ENCODE data around the gene PRDM12. TPM values are rescaled to one million over a fixed set of nuclear protein-coding genes. Genes with fewer than 3 reads are reported as not detected.

PRDM12 gene
- polyA plus RNA-seq, 1 donor (not counting 4 experiments of a cell fraction or from before 2014, with no cell fraction given) = not detected

DNA sequence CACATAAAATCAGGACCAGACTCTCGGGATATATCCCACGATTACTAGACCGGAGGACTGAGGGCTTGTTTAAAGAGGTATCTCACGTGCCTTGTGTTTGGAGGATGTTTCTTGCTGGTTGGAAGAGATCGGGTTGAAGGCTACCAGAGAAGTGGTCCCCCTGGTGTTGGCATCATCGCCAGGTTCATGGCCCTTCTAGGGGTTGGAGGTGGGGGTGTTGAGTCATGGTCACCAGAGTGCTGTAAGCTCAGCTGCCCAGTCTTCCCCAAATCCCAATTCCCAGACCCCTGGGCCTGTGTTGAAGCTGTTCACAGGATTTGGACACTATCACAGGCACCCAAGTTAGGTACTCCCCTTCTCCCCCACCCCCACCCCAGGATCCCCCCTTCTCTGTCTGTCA is 29.1 kb upstream of the PRDM12 start:
- H3K36me3 ChIP-seq (ENCODE audit: control insufficient read depth in 2 of 2, extremely low read depth in 1 of 2, insufficient read depth in 2 of 2, low read length in 2 of 2) = peaks cover 28 to 29% of the 10 kb centered on the region in 2 experiments

DNA sequence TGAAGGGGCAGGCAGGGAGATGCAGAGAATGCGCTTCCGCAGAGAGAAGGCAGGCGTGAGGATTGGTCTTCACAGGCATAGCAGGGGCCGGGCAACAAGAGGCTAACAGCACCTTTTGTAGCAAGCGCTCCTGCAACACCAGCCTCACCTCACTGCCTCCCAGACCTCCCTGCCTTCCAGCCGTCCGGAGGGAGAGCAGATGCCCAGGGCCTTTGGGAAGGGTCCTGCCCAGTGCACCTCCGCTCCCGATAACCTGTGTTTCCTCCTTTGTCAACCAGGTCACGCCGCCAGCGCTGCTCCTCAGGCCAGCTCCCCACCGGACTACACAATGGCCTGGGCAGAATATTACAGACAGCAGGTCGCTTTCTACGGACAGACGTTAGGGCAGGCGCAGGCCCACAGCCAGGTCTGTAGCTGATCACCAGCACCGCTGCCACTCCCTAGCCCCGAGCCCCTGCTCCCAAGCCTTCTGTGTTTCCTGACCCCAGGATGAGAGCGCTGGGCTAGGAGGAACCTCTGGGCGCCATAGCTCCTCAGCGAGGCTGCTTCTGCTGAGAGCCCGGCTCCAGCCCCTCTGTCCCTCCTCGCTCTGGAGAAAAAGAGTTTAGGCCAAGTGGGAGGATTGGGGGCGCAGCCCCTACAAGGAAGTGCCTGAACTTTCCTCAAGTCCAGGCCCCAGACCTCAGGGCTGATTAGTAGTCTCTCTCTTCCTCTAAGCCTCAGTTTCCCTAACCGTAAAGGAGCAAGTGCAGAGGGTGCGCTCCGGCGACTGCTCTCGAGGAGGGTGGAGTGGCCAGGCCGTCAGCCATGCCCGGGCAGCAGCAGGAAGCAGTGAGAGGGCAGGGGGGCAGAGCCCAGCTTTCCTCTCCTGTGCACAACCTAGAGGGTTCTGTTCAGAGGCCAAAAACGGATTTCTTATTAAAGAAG is 28.4 kb upstream of the PRDM12 start:
- no peaks in the 10 kb centered on the region for H3K79me2 ChIP-seq (ENCODE audit: control insufficient read depth, insufficient read depth, low read length)
- no peaks in the 10 kb centered on the region for H3K4me1 ChIP-seq (ENCODE audit: control insufficient read depth, extremely low read depth, insufficient read depth, low read length)
- H3K9me1 ChIP-seq (ENCODE audit: control insufficient read depth, extremely low read depth, insufficient read depth, low read length) = no peaks in the 10 kb centered on the region
- H3K27ac ChIP-seq (ENCODE audit: control insufficient read depth, insufficient read depth, low read length) = no peak overlapping the region
- H3K36me3 ChIP-seq (ENCODE audit: control insufficient read depth in 2 of 2, extremely low read depth in 1 of 2, insufficient read depth in 2 of 2, low read length in 2 of 2) = peaks cover 24 to 26% of the 10 kb centered on the region in 2 experiments
- DNase-seq (ENCODE audit: low read depth, low spot score) (no peak), FAIRE-seq (no peak)
- dilution Hi-C loops (cut with MboI; ENCODE audit: extremely low pct_ligation_motif_present, low sequenced_read_pairs) = no loop called here
- no peak for TF ChIP-seq EZH2 (IDR thresholded peaks at IDR 0.05; ENCODE audit: low read length)
- TF ChIP-seq, protein P1, sequence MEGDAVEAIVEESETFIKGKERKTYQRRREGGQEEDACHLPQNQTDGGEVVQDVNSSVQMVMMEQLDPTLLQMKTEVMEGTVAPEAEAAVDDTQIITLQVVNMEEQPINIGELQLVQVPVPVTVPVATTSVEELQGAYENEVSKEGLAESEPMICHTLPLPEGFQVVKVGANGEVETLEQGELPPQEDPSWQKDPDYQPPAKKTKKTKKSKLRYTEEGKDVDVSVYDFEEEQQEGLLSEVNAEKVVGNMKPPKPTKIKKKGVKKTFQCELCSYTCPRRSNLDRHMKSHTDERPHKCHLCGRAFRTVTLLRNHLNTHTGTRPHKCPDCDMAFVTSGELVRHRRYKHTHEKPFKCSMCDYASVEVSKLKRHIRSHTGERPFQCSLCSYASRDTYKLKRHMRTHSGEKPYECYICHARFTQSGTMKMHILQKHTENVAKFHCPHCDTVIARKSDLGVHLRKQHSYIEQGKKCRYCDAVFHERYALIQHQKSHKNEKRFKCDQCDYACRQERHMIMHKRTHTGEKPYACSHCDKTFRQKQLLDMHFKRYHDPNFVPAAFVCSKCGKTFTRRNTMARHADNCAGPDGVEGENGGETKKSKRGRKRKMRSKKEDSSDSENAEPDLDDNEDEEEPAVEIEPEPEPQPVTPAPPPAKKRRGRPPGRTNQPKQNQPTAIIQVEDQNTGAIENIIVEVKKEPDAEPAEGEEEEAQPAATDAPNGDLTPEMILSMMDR (optimal IDR thresholded peaks at IDR 0.05 in 1 of 3, IDR thresholded peaks at IDR 0.05 in 1 of 3, conservative IDR thresholded peaks at IDR 0.05 in 1 of 3; ENCODE audit: extremely low read depth in 1 of 3, insufficient read depth in 2 of 3, low read length in 3 of 3) = no peak
- no peaks in the 10 kb centered on the region for H3K27me3 ChIP-seq (ENCODE audit: control insufficient read depth, extremely low read depth, insufficient read depth, low read length)
- no peaks in the 10 kb centered on the region for H3K9me3 ChIP-seq (ENCODE audit: control insufficient read depth, low read depth, low read length)
- H3K4me3 ChIP-seq (ENCODE audit: control insufficient read depth in 2 of 3, extremely low read depth in 1 of 3, insufficient read depth in 2 of 3, low read depth in 1 of 3, low read length in 3 of 3) = no peak overlapping the region
- H3K9ac ChIP-seq (ENCODE audit: control insufficient read depth, extremely low read depth, insufficient read depth, low read length) = no peak overlapping the region
- no peaks in the 10 kb centered on the region for H4K20me1 ChIP-seq (ENCODE audit: control insufficient read depth, extremely low read depth, insufficient read depth, low read length)
- no peak overlapping the region for H3K4me2 ChIP-seq (ENCODE audit: control insufficient read depth, extremely low read depth, insufficient read depth, low read depth, low read length)
- H2AFZ ChIP-seq (ENCODE audit: control insufficient read depth, low read length) = no peak overlapping the region

More for the DNA sequence above, 29.1 kb upstream of the PRDM12 start:
- Histone ChIP-seq H3K9ac (ENCODE audit: control insufficient read depth, extremely low read depth, insufficient read depth, low read length) (no peak overlapping the region), H3K4me3 (ENCODE audit: control insufficient read depth in 2 of 3, extremely low read depth in 1 of 3, insufficient read depth in 2 of 3, low read depth in 1 of 3, low read length in 3 of 3) (no peak overlapping the region), H3K79me2 (ENCODE audit: control insufficient read depth, insufficient read depth, low read length) (no peaks in the 10 kb centered on the region), H3K27me3 (ENCODE audit: control insufficient read depth, extremely low read depth, insufficient read depth, low read length) (no peaks in the 10 kb centered on the region), H3K4me2 (ENCODE audit: control insufficient read depth, extremely low read depth, insufficient read depth, low read depth, low read length) (no peak overlapping the region), H3K9me1 (ENCODE audit: control insufficient read depth, extremely low read depth, insufficient read depth, low read length) (no peaks in the 10 kb centered on the region), H2AFZ (ENCODE audit: control insufficient read depth, low read length) (no peak overlapping the region), H3K27ac (ENCODE audit: control insufficient read depth, insufficient read depth, low read length) (no peak overlapping the region), H3K9me3 (ENCODE audit: control insufficient read depth, low read depth, low read length) (no peaks in the 10 kb centered on the region), H3K4me1 (ENCODE audit: control insufficient read depth, extremely low read depth, insufficient read depth, low read length) (no peaks in the 10 kb centered on the region), H4K20me1 (ENCODE audit: control insufficient read depth, extremely low read depth, insufficient read depth, low read length) (no peaks in the 10 kb centered on the region)
- TF ChIP-seq, protein P1 (optimal IDR thresholded peaks at IDR 0.05 in 1 of 3, IDR thresholded peaks at IDR 0.05 in 1 of 3, conservative IDR thresholded peaks at IDR 0.05 in 1 of 3; ENCODE audit: extremely low read depth in 1 of 3, insufficient read depth in 2 of 3, low read length in 3 of 3) = no peak
- TF ChIP-seq EZH2 (IDR thresholded peaks at IDR 0.05; ENCODE audit: low read length) = no peak
- FAIRE-seq = no peak
- dilution Hi-C loops (cut with MboI; ENCODE audit: extremely low pct_ligation_motif_present, low sequenced_read_pairs) = no loop called here
- DNase-seq (ENCODE audit: low read depth, low spot score) = no peak
